Measurements from ENCODE around the gene PPP1R15B. TPM values are rescaled to one million over a fixed set of nuclear protein-coding genes. Genes with fewer than 3 reads are reported as not detected.

The PPP1R15B gene
- total and polyA plus RNA-seq, 10 of the 15 experiments (the other 5 are each of a cell fraction or from before 2014, with no cell fraction given) = 13.9 to 38.1 (median 26.5) TPM

GRCh38 chr1:204361341-204361771 lies 50.3 kb downstream of the PPP1R15B start:
- Histone ChIP-seq H3K4me1 (ENCODE audit: control insufficient read depth, insufficient read depth, low read length) (peaks cover 11% of the 10 kb centered on the region), H3K4me3 (no peak overlapping the region), H4K20me1 (ENCODE audit: control insufficient read depth, insufficient read depth) (no peaks in the 10 kb centered on the region), H3K9me3 (replicated peaks; ENCODE audit: control insufficient read depth, insufficient read depth, low read length) (no peaks in the 10 kb centered on the region), H3K27me3 (replicated peaks in 1 of 2; ENCODE audit: control insufficient read depth in 2 of 2, insufficient read depth in 2 of 2, low read length in 1 of 2) (no peaks in the 10 kb centered on the region; a peak in 1 of 4 replicates), H3K36me3 (ENCODE audit: control insufficient read depth in 2 of 2, insufficient read depth in 2 of 2, low read length in 1 of 2) (no peaks in the 10 kb centered on the region), H3K79me2 (ENCODE audit: control insufficient read depth, insufficient read depth, low read length) (no peaks in the 10 kb centered on the region), H3K27ac (ENCODE audit: control insufficient read depth, insufficient read depth) (no peak overlapping the region), H2AFZ (ENCODE audit: control insufficient read depth, low read depth, low read length) (no peak overlapping the region), H3K9ac (ENCODE audit: control insufficient read depth, insufficient read depth, low read length) (no peak overlapping the region), H3K4me2 (ENCODE audit: control insufficient read depth, insufficient read depth) (no peak overlapping the region)
- TF ChIP-seq NFXL1 (IDR thresholded peaks at IDR 0.05; ENCODE audit: borderline replicate concordance) = no peak
- TF ChIP-seq IKZF2 (IDR thresholded peaks at IDR 0.05) = no peak
- TF ChIP-seq ESRRA (IDR thresholded peaks at IDR 0.05; ENCODE audit: low read length) = no peak
- TF ChIP-seq ATF7 (IDR thresholded peaks at IDR 0.05; ENCODE audit: low read depth) = no peak
- no peak for TF ChIP-seq SMAD1 (IDR thresholded peaks at IDR 0.05; ENCODE audit: low read depth, partially characterized antibody)
- TF ChIP-seq IKZF1 (conservative IDR thresholded peaks at IDR 0.05) = no peak
- BruUV-seq (replicated peaks) = no TSS peak
- ATAC-seq (no peak), DNase-seq (ENCODE audit: low read depth, low spot score) (no peak), FAIRE-seq (no peak)
- intact Hi-C loops (cut with micrococcal nuclease; ENCODE audit: unreplicated experiment) (loop anchor here (5.0 kb wide), 1 partner anchor 154 kb away; no protein-coding TSS in a partner anchor), in situ Hi-C loops (cut with MboI) (loop anchor here (5.0 to 10.0 kb wide), 2 partner anchors 194 to 497 kb away; partner anchors contain the start of genes REN and SNRPE)
- ChIA-PET CTCF (interaction anchor here (0.8 to 9.4 kb wide), 15 partner anchors 13 to 446 kb away, joined by 3 to 195 read pairs (median 5); partner anchors contain the start of genes GOLT1A and REN), SMC1A (ENCODE audit: uncharacterized antibody, unreplicated experiment) (interaction anchor here (1.1 to 12.8 kb wide), 8 partner anchors 8 to 196 kb away, joined by 3 to 141 read pairs (median 17); partner anchors contain the start of genes GOLT1A and REN), RAD21 (ENCODE audit: unreplicated experiment) (interaction anchor here (3.1 to 7.2 kb wide), 5 partner anchors 36 to 199 kb away, joined by 12 to 72 read pairs (median 57); partner anchors contain the start of genes GOLT1A and REN), POLR2A (no interaction called here)
- WGBS (ENCODE audit: insufficient coverage, insufficient replicate concordance, low lambda C conversion rate, missing lambda C conversion rate) = 58% methylated on average over 2 of the region's 2 CpGs

- no peak overlapping the region for H3K4me2 ChIP-seq (ENCODE audit: control insufficient read depth, insufficient read depth)
- ChIA-PET CTCF (interaction anchor here (0.9 to 9.4 kb wide), 13 partner anchors 12 to 447 kb away, joined by 3 to 195 read pairs (median 8); partner anchors contain the start of genes GOLT1A and REN), RAD21 (ENCODE audit: unreplicated experiment) (interaction anchor here (0.8 to 7.2 kb wide), 8 partner anchors 37 to 734 kb away, joined by 3 to 72 read pairs (median 8); partner anchors contain the start of genes ATP2B4, GOLT1A and REN), POLR2A (no interaction called here), SMC1A (ENCODE audit: uncharacterized antibody, unreplicated experiment) (interaction anchor here (0.6 to 12.8 kb wide), 8 partner anchors 10 to 213 kb away, joined by 3 to 141 read pairs (median 6); partner anchors contain the start of genes GOLT1A and REN)
- H3K9me3 ChIP-seq (replicated peaks; ENCODE audit: control insufficient read depth, insufficient read depth, low read length) = no peaks in the 10 kb centered on the region
- H3K79me2 ChIP-seq (ENCODE audit: control insufficient read depth, insufficient read depth, low read length) = no peaks in the 10 kb centered on the region
- BruUV-seq (replicated peaks) = no TSS peak
- intact Hi-C loops (cut with micrococcal nuclease; ENCODE audit: unreplicated experiment) = loop anchor here (5.0 kb wide), 1 partner anchor 153 kb away; no protein-coding TSS in a partner anchor
- H3K36me3 ChIP-seq (ENCODE audit: control insufficient read depth in 2 of 2, insufficient read depth in 2 of 2, low read length in 1 of 2) = no peaks in the 10 kb centered on the region
- peaks cover 11% of the 10 kb centered on the region for H3K4me1 ChIP-seq (ENCODE audit: control insufficient read depth, insufficient read depth, low read length)
- WGBS (ENCODE audit: insufficient coverage, insufficient replicate concordance, low lambda C conversion rate, missing lambda C conversion rate) = 0% methylated on average over 4 of the region's 4 CpGs
- H4K20me1 ChIP-seq (ENCODE audit: control insufficient read depth, insufficient read depth) = no peaks in the 10 kb centered on the region
- H3K4me3 ChIP-seq = no peak overlapping the region
- no peak for FAIRE-seq
- no peak overlapping the region for H3K27ac ChIP-seq (ENCODE audit: control insufficient read depth, insufficient read depth)
- H2AFZ ChIP-seq (ENCODE audit: control insufficient read depth, low read depth, low read length) = no peak overlapping the region
- in situ Hi-C loops (cut with MboI) = loop anchor here (5.0 to 10.0 kb wide), 2 partner anchors 193 to 496 kb away; partner anchors contain the start of genes REN and SNRPE
- no peak for ATAC-seq
- DNase-seq (ENCODE audit: low read depth, low spot score) = no peak
- no peak overlapping the region for H3K9ac ChIP-seq (ENCODE audit: control insufficient read depth, insufficient read depth, low read length)
- peaks cover 0 to 2% of the 10 kb centered on the region in 2 experiments; a peak in 2 of 4 replicates for H3K27me3 ChIP-seq (replicated peaks in 1 of 2; ENCODE audit: control insufficient read depth in 2 of 2, insufficient read depth in 2 of 2, low read length in 1 of 2)
- TF ChIP-seq CBFB (IDR thresholded peaks at IDR 0.05; ENCODE audit: low read depth) = no peak
- no peak for TF ChIP-seq IKZF2 (IDR thresholded peaks at IDR 0.05)
- TF ChIP-seq LARP7 (IDR thresholded peaks at IDR 0.05) = no peak
- TF ChIP-seq SKIL (IDR thresholded peaks at IDR 0.05; ENCODE audit: low read depth, poor library complexity, severe bottlenecking) = no peak
- TF ChIP-seq BMI1 (IDR thresholded peaks at IDR 0.05; ENCODE audit: borderline replicate concordance) = no peak
- no peak for TF ChIP-seq ESRRA (IDR thresholded peaks at IDR 0.05; ENCODE audit: low read length)
- TF ChIP-seq, protein P1, sequence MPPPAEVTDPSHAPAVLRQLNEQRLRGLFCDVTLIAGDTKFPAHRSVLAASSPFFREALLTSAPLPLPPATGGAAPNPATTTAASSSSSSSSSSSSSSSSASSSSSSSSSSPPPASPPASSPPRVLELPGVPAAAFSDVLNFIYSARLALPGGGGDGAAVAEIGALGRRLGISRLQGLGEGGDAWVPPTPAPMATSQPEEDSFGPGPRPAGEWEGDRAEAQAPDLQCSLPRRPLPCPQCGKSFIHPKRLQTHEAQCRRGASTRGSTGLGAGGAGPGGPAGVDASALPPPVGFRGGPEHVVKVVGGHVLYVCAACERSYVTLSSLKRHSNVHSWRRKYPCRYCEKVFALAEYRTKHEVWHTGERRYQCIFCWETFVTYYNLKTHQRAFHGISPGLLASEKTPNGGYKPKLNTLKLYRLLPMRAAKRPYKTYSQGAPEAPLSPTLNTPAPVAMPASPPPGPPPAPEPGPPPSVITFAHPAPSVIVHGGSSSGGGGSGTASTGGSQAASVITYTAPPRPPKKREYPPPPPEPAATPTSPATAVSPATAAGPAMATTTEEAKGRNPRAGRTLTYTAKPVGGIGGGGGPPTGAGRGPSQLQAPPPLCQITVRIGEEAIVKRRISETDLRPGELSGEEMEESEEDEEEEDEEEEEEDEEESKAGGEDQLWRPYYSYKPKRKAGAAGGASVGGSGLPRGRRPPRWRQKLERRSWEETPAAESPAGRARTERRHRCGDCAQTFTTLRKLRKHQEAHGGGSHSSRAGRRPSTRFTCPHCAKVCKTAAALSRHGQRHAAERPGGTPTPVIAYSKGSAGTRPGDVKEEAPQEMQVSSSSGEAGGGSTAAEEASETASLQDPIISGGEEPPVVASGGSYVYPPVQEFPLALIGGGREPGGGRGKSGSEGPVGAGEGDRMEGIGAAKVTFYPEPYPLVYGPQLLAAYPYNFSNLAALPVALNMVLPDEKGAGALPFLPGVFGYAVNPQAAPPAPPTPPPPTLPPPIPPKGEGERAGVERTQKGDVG (CRISPR knock-in tag; IDR thresholded peaks at IDR 0.05) = no peak
Observed at GRCh38 chr1:204360314-204360713, 51.3 kb downstream of the PPP1R15B start.

All from GM12878 (cell line).